Measurements from ENCODE around the gene KNDC1. TPM values are rescaled to one million over a fixed set of nuclear protein-coding genes. Genes with fewer than 3 reads are reported as not detected.

The KNDC1 gene
- total and polyA plus RNA-seq, 10 donors = 0.05 to 3.5 (median 1.0) TPM

- intact Hi-C loops (cut with DNase I; ENCODE audit: low total_unique reads) = no loop called here
- WGBS, 5 donors = 83 to 94% (median 88%) methylated on average over 9 to 12 of the region's 12 CpGs
- TF ChIP-seq, protein P1, sequence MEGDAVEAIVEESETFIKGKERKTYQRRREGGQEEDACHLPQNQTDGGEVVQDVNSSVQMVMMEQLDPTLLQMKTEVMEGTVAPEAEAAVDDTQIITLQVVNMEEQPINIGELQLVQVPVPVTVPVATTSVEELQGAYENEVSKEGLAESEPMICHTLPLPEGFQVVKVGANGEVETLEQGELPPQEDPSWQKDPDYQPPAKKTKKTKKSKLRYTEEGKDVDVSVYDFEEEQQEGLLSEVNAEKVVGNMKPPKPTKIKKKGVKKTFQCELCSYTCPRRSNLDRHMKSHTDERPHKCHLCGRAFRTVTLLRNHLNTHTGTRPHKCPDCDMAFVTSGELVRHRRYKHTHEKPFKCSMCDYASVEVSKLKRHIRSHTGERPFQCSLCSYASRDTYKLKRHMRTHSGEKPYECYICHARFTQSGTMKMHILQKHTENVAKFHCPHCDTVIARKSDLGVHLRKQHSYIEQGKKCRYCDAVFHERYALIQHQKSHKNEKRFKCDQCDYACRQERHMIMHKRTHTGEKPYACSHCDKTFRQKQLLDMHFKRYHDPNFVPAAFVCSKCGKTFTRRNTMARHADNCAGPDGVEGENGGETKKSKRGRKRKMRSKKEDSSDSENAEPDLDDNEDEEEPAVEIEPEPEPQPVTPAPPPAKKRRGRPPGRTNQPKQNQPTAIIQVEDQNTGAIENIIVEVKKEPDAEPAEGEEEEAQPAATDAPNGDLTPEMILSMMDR (IDR thresholded peaks at IDR 0.05 in 8 of 11, conservative IDR thresholded peaks at IDR 0.05 in 3 of 11) = no peak
- TF ChIP-seq POLR2AphosphoS5 (IDR thresholded peaks at IDR 0.05) (no peak), POLR2A (IDR thresholded peaks at IDR 0.05) (no peak)
Observed at GRCh38 chr10:133113847-133114246, 46.2 kb upstream of the KNDC1 start.

GRCh38 chr10:133114251-133114650, 45.8 kb upstream of the KNDC1 start:
- Histone ChIP-seq H3K4me3 (no peak overlapping the region), H3K27me3 (replicated peaks in 1 of 7) (peaks cover 0 to 35% (median 0%) of the 10 kb centered on the region in 7 donors), H3K36me3 (no peaks in the 10 kb centered on the region), H3K4me1 (peaks cover 0 to 15% (median 0%) of the 10 kb centered on the region in 6 donors), H3K9me3 (peaks cover 0 to 26% (median 14%) of the 10 kb centered on the region in 8 donors), H3K27ac (no peak overlapping the region)
- TF ChIP-seq POLR2A (IDR thresholded peaks at IDR 0.05) = no peak
- TF ChIP-seq POLR2AphosphoS5 (IDR thresholded peaks at IDR 0.05) = no peak
- TF ChIP-seq, protein P1 (IDR thresholded peaks at IDR 0.05 in 8 of 11, conservative IDR thresholded peaks at IDR 0.05 in 3 of 11) = no peak
- peak; percentile 47 for DNase-seq
- intact Hi-C loops (cut with DNase I; ENCODE audit: low total_unique reads) = no loop called here
- WGBS, 5 donors = 86 to 96% (median 89%) methylated on average over 18 of the region's 18 CpGs

More at GRCh38 chr10:133113847-133114246, 46.2 kb upstream of the KNDC1 start:
- H3K9me3 ChIP-seq = peaks cover 0 to 26% (median 10%) of the 10 kb centered on the region in 8 donors
- no peak overlapping the region for H3K4me3 ChIP-seq
- H3K27me3 ChIP-seq (replicated peaks in 1 of 7) = peaks cover 0 to 35% (median 0%) of the 10 kb centered on the region in 7 donors
- no peaks in the 10 kb centered on the region for H3K36me3 ChIP-seq
- no peak overlapping the region for H3K27ac ChIP-seq
- peak; percentile 60 for DNase-seq
- peaks cover 0 to 18% (median 0%) of the 10 kb centered on the region in 6 donors for H3K4me1 ChIP-seq

GRCh38 chr10:133114726-133115452, 45.1 kb upstream of the KNDC1 start:
- no peak overlapping the region for H3K4me3 ChIP-seq
- 83 to 88% (median 85%) methylated on average over 30 to 33 of the region's 33 CpGs for WGBS, 5 donors
- TF ChIP-seq, protein P1 (IDR thresholded peaks at IDR 0.05 in 8 of 11, conservative IDR thresholded peaks at IDR 0.05 in 3 of 11) = no peak
- no peak for TF ChIP-seq POLR2A (IDR thresholded peaks at IDR 0.05)
- no peak for TF ChIP-seq POLR2AphosphoS5 (IDR thresholded peaks at IDR 0.05)
- intact Hi-C loops (cut with DNase I; ENCODE audit: low total_unique reads) = no loop called here
- H3K27me3 ChIP-seq (replicated peaks in 1 of 7) = peaks cover 0 to 32% (median 0%) of the 10 kb centered on the region in 7 donors
- no peak overlapping the region for H3K27ac ChIP-seq
- no peaks in the 10 kb centered on the region for H3K36me3 ChIP-seq
- DNase-seq = peak; percentile 41
- H3K9me3 ChIP-seq = peaks cover 0 to 27% (median 20%) of the 10 kb centered on the region in 8 donors
- peaks cover 0 to 8% (median 0%) of the 10 kb centered on the region in 6 donors for H3K4me1 ChIP-seq

DNA sequence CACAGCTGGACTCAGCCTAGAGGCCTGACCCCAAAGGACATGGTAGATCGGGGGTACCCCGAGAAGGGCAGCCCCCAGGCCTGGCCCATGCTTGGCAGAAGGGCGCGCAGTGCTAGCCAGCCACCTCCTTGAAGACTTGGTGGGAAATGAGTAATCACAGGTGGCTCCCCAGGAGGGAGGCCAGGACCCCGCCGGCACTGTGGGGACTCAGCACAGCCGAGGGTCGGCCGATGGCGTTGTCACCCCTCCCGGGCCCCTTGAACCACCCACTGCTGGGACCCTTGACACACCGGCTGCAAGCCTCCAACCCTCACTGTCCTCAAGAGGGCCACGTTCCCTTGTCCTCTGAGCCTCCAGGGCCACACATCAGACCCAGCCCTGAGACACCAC, 44.6 kb upstream of the KNDC1 start:
- Histone ChIP-seq H3K4me1 (peaks cover 0 to 3% (median 0%) of the 10 kb centered on the region in 6 donors), H3K4me3 (no peak overlapping the region), H3K27ac (no peak overlapping the region), H3K27me3 (replicated peaks in 1 of 7) (peaks cover 0 to 27% (median 0%) of the 10 kb centered on the region in 7 donors), H3K9me3 (peaks cover 0 to 32% (median 23%) of the 10 kb centered on the region in 8 donors), H3K36me3 (no peaks in the 10 kb centered on the region)
- WGBS, 5 donors = 77 to 87% (median 82%) methylated on average over 12 to 13 of the region's 13 CpGs
- DNase-seq = peak; percentile 56
- intact Hi-C loops (cut with DNase I; ENCODE audit: low total_unique reads) = no loop called here
- TF ChIP-seq, protein P1 (IDR thresholded peaks at IDR 0.05 in 8 of 11, conservative IDR thresholded peaks at IDR 0.05 in 3 of 11) = no peak
- TF ChIP-seq POLR2AphosphoS5 (IDR thresholded peaks at IDR 0.05) (no peak), POLR2A (IDR thresholded peaks at IDR 0.05) (no peak)
